C4-2B (cell line): ENCODE measurements around the gene PGP.

ENCODE experiments used
- H3K27ac ChIP-seq: fragments of 450-650 bp; 2 replicates; pipeline ENCODE4 v1.5.1; 2017
- CTCF ChIP-seq: fragments of 450-650 bp; conservative IDR thresholded peaks from 2 replicates; pipeline ENCODE4 v1.5.1; 2017; ENCODE audit warnings: mild to moderate bottlenecking
- ZFX ChIP-seq: fragments of 450-650 bp; IDR thresholded peaks from 2 replicates; pipeline ENCODE4 v1.6.1; 2017

The PGP gene

GRCh38 chr16:2208308-2208707 is 6.3 kb downstream of the PGP start:
- H3K27ac ChIP-seq = no peak overlapping the region
- TF ChIP-seq ZFX (no peak), CTCF (no peak)

GRCh38 chr16:2207872-2208271 is 6.8 kb downstream of the PGP start:
- TF ChIP-seq ZFX = no peak
- TF ChIP-seq CTCF = no peak
- no peak overlapping the region; the same call in 1 of the 2 replicates for H3K27ac ChIP-seq

GRCh38 chr16:2206780-2207433 is 7.7 kb downstream of the PGP start:
- TF ChIP-seq ZFX (no peak), CTCF (no peak)
- H3K27ac ChIP-seq = peak overlapping the region; percentile 92

- H3K27ac ChIP-seq = peak overlapping the region; percentile 92
- TF ChIP-seq ZFX = no peak
- TF ChIP-seq CTCF = no peak
Measured at GRCh38 chr16:2206420-2206779, 8.2 kb downstream of the PGP start.

- TF ChIP-seq CTCF = no peak; the same call in 1 of the 2 replicates
- TF ChIP-seq ZFX = no peak
- H3K27ac ChIP-seq = peak overlapping the region; percentile 92
Measured at GRCh38 chr16:2205967-2206313, 8.7 kb downstream of the PGP start.

- H3K27ac ChIP-seq = peak within 1 kb of the TSS; percentile 92
- TF ChIP-seq ZFX = peak; percentile 94
- TF ChIP-seq CTCF = no peak; the same call in 1 of the 2 replicates
Measured at GRCh38 chr16:2205104-2205966, 9.3 kb downstream of the PGP start, which contains the start of gene MLST8. Gene MLST8 (plus strand): TSS chr16:2205454. CDS start chr16:2206086, 632 bp downstream.
